Esophagus (tissue), 2 donors: Measurements from ENCODE around the gene PGA5. TPM values are rescaled to one million over a fixed set of nuclear protein-coding genes. Genes with fewer than 3 reads are reported as not detected.

Experiments used
- H3K27ac ChIP-seq, 2 donors: one replicate each; pipeline ENCODE4 v1.5.1; 2013; ENCODE audit warnings: low read depth in 2 of 2, mild to moderate bottlenecking in 2 of 2, inconsistent platforms in 1 of 2, low read length in 1 of 2, moderate library complexity in 1 of 2
- H3K27me3 ChIP-seq, 2 donors: one replicate each; pipeline ENCODE4 v1.6.1; 2013; ENCODE audit warnings: low read length in 2 of 2, control low read depth in 1 of 2, mild to moderate bottlenecking in 1 of 2; ENCODE audit not compliant: insufficient read depth in 2 of 2, control insufficient read depth in 1 of 2
- H3K36me3 ChIP-seq, 2 donors: one replicate each; pipeline ENCODE4 v1.6.1; 2013; ENCODE audit warnings: low read length in 1 of 2; ENCODE audit not compliant: control insufficient read depth in 2 of 2, insufficient read depth in 2 of 2
- H3K4me1 ChIP-seq, 2 donors: one replicate each; pipeline ENCODE4 v1.6.1; 2013; ENCODE audit warnings: low read length in 1 of 2; ENCODE audit not compliant: control insufficient read depth in 2 of 2, insufficient read depth in 2 of 2
- H3K4me3 ChIP-seq, 2 donors: one replicate each; pipeline ENCODE4 v1.5.1; 2013; ENCODE audit warnings: low read length in 2 of 2, mild to moderate bottlenecking in 2 of 2, low read depth in 1 of 2, moderate library complexity in 1 of 2
- H3K9me3 ChIP-seq, 2 donors: one replicate each; pipeline ENCODE4 v1.6.1; 2013; ENCODE audit warnings: mild to moderate bottlenecking in 2 of 2, low read depth in 1 of 2, low read length in 1 of 2, moderate library complexity in 1 of 2; ENCODE audit not compliant: control insufficient read depth in 2 of 2, insufficient read depth in 1 of 2
- WGBS, 2 donors: extraction: QIAGEN DNeasy Blood & Tissue Kit; methylation state at CpG; one replicate each; pipeline ENCODE4 v1.1.7; 2013; 5-methylcytosine and 5-hydroxymethylcytosine counted together
- polyA plus RNA-seq, 2 donors: library from polyadenylated mRNA; stranded (reverse); fragments of 200-250 nt; gene quantifications; one replicate each; pipeline ENCODE4 v1.2.3, GENCODE V29; 2013
- donor health status: healthy with polysubstance abuse.
- donor health status: Bipolar disorder and iron deficiency.

PGA5 gene
- polyA plus RNA-seq, 2 donors, result 0.11 to 3.2 TPM

DNA sequence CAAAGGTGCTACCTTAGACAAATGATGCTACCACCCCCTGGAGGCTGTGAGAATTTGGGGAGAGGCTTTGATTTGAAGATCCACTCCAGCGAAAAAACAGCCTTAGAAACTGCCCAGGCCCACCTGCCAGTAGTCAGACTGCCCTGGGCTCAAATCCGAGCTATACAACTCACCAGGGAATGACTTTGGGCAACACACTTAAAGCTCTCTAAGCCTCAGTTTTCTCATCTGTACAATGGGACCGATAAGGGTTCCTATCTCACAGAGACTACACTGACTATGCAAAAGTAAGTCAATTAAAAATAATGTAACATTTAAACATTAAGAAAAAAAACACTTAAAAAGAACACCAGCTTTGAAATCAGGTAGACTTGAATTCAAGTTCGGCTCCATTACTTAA is 34.2 kb downstream of the PGA5 start:
- Histone ChIP-seq H3K27ac (no peak overlapping the region), H3K36me3 (no peaks in the 10 kb centered on the region)
- 89 to 95% methylated on average over 4 of the region's 4 CpGs for WGBS, 2 donors

DNA sequence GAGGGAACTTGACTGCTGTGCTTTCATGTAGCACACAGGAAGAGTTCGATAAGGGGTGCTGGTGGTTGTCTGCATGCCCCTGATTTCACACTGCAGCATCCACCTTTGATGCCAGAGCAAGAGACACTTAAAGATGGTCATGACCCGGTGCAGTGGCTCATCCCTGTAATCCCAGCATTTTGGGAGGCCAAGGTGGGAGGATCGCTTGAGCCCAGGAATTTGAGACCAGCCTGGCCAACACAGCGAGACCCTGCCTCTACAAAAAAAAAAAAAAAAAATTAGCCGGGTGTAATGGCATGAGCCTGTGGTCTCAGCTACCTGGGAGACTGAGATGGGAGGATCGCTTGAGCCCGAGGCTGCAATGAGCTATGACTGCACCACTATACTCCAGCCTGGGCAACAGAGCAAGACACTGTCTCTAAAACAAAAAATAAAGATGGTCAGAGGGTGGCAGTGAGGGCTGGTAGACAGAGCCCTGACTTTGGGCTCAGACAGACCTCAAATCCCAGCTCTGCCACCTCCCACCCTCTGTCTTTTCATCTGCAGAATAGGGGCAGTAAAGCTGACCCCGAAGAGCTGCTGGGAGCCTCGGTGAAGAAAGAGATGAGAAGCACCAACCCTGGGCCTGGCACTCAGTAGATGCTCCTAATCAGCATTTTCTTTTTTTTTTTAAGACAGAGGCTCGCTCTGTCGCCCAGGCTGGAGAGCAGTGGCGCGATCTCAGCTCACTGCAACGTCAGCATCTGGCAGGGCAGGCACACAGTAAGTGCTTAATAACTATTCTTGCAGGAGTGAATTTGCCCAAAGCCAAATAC is 36.4 kb downstream of the PGA5 start:
- no peak overlapping the region for H3K4me3 ChIP-seq
- H3K27me3 ChIP-seq, result no peaks in the 10 kb centered on the region
- no peaks in the 10 kb centered on the region for H3K9me3 ChIP-seq
- peaks cover 5 to 27% of the 10 kb centered on the region in 2 donors for H3K4me1 ChIP-seq
- no peaks in the 10 kb centered on the region for H3K36me3 ChIP-seq
- 83 to 88% methylated on average over 14 of the region's 14 CpGs for WGBS, 2 donors
- H3K27ac ChIP-seq, result no peak overlapping the region

More for the DNA sequence above, 34.2 kb downstream of the PGA5 start:
- no peaks in the 10 kb centered on the region for H3K9me3 ChIP-seq
- peaks cover 5 to 17% of the 10 kb centered on the region in 2 donors for H3K4me1 ChIP-seq
- H3K27me3 ChIP-seq, result no peaks in the 10 kb centered on the region
- H3K4me3 ChIP-seq, result no peak overlapping the region

DNA sequence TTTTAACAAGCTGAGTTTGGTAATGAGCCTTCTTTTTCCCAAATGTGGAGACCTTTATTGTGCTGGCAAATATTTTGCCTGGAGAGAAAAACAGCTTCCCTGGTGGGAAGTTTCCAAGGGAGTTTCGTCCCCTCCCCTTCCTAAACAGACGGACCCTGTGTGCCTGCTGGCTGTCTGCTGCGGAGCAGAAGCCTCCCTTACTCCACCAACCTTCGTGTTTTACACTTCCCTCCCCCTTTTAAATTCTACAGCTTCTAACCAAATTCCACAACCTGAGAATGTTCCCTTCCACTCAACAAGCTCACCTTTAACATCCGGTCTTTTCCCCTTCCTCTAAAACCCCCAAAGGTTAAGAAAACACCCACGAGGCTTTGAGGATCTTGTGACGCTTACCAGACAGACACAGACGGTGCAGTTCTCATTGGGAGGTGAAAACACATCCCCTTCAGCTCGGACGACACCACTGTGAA is 37.1 kb downstream of the PGA5 start:
- Histone ChIP-seq H3K4me3 (no peak overlapping the region), H3K4me1 (peaks cover 5 to 26% of the 10 kb centered on the region in 2 donors), H3K27ac (no peak overlapping the region), H3K36me3 (no peaks in the 10 kb centered on the region), H3K27me3 (no peaks in the 10 kb centered on the region), H3K9me3 (no peaks in the 10 kb centered on the region)
- 64 to 67% methylated on average over 10 of the region's 10 CpGs for WGBS, 2 donors

DNA sequence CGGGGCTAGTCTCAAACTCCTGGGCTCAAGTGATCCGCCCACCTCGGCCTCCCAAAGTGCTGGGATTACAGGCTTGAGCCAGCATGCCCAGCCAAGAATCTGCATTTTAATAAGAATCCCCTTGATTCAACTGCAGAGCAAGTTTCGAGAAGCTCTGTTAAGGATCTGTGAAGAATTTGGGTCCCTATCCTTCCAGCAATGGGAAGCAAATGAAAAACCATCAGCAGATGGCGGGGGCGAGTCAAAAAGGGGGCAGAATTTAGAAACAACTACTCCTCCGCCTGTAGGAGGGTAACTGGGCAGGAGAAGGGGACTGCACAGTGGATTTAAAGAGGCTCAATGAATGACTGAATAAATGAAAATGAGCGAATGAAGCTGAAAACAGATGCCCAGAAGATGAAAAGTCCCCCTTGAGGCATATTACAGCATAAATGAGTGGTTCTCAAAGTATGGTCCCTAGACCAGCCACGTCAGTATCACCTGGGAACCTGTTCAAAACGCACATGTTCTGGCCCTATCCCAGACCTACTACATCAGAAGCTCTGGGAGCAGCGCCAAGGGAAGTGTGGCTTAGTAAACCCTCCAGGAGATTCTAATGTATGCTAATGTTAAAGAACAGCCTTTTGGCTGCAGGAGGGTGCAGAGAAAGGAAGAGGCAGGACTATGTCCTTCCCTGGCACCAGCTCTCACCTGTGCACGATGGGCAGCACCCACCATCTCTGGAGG is 39.1 kb downstream of the PGA5 start:
- Histone ChIP-seq H3K36me3 (no peaks in the 10 kb centered on the region), H3K4me3 (no peak overlapping the region), H3K27ac (no peak overlapping the region), H3K27me3 (no peaks in the 10 kb centered on the region), H3K4me1 (peaks cover 0 to 12% of the 10 kb centered on the region in 2 donors), H3K9me3 (no peaks in the 10 kb centered on the region)
- WGBS, 2 donors, result 57 to 67% methylated on average over 12 of the region's 12 CpGs

DNA sequence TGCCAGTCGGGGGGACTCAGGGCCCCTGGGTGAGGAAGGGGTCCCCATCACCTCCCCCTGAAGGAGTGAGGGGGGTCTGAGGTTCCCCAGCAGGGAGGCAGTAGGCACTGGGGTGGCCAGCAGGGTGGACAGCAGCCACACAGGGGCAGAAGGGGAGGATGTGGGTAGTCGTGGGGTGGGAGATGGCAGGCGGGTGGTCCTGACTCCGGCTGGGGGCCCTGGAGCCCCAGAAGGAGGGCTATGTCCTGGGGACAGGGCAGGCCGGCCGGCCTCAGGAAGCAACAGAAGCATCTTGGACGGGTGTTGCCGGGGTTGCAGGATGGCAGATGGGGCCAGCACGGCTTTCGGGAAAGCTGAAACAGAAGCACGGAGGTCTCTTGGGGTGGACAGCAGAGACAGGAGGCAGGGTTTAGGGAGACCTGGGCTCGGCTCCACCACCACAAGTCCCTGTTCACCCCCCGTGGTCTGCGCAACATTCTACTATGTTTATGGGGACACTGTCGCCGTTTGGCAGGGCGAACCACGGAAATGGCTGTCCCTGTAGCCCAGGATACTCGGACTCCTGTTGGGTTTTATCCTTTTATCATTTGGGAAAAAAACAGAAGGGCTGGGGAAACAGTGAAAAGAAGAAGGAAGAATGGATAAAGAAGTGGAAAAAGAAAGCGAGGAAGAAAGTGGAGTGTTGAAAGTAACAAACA is 40.1 kb downstream of the PGA5 start:
- Histone ChIP-seq H3K4me3 (no peak overlapping the region), H3K36me3 (peaks cover 0 to 2% of the 10 kb centered on the region in 2 donors), H3K27ac (no peak overlapping the region), H3K4me1 (peaks cover 0 to 12% of the 10 kb centered on the region in 2 donors), H3K27me3 (no peaks in the 10 kb centered on the region), H3K9me3 (no peaks in the 10 kb centered on the region)
- WGBS, 2 donors, result 86 to 89% methylated on average over 20 of the region's 20 CpGs

DNA sequence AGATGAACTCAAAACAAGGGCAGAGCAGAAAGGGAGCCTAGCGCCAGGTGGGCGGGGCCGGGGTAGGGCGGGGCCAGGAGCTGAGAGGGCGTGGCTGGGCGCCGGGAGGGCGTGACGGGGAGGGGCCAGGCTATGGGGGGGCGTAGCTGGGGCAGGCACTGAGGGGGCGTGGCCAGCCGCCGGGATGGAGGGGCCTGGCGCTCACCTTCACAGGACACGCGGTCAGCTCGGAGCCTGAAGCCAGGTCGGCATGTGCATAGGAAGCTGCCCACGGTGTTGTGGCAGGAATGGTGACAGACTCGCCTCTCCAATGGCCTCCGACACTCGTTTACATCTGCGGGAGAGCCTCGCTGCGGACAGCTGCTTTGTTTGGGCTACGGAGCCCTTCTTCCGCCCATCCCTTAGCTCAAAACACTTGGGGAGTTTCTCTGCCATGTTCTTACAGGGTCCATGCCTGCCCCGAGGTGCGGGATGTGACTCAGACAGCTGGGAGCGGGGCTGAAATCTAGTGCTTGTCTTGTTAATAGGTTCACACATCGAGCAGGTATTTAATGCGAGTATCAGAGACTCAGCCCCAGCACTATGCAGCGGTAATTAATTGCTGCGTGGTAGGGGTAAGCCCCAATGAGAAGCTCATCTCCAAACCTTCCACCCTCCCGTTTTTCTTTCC is 40.7 kb downstream of the PGA5 start:
- 39 to 43% methylated on average over 30 to 35 of the region's 35 CpGs for WGBS, 2 donors
- H3K27ac ChIP-seq, result no peak overlapping the region
- no peaks in the 10 kb centered on the region for H3K27me3 ChIP-seq
- H3K4me1 ChIP-seq, result peaks cover 0 to 12% of the 10 kb centered on the region in 2 donors
- peak overlapping the region; percentile 18 to 23 for H3K4me3 ChIP-seq
- no peaks in the 10 kb centered on the region for H3K9me3 ChIP-seq
- peaks cover 0 to 2% of the 10 kb centered on the region in 2 donors for H3K36me3 ChIP-seq

DNA sequence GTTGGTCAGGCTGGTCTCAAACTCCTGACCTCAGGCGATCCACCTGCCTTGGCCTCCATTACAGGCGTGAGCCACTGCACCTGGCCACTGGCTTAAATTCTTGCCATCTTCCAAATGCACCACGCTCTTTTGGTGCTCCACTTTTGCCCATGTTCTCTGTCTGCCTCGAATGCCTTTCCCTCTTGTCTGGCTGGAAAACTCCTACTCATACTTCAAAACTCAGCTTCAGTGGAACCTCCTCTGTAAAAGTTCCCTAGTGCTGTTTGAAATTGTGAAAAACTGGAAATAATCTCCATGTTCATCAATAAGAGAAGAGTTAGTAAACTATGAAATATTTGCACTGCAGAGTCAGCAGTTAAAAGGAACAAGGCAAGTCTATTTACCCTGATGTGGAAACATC is 42.6 kb downstream of the PGA5 start:
- Histone ChIP-seq H3K27me3 (no peaks in the 10 kb centered on the region), H3K36me3 (peaks cover 0 to 2% of the 10 kb centered on the region in 2 donors), H3K4me1 (peaks cover 0 to 12% of the 10 kb centered on the region in 2 donors), H3K9me3 (no peaks in the 10 kb centered on the region), H3K27ac (no peak overlapping the region), H3K4me3 (no peak overlapping the region)
- 93 to 94% methylated on average over 4 of the region's 4 CpGs for WGBS, 2 donors

DNA sequence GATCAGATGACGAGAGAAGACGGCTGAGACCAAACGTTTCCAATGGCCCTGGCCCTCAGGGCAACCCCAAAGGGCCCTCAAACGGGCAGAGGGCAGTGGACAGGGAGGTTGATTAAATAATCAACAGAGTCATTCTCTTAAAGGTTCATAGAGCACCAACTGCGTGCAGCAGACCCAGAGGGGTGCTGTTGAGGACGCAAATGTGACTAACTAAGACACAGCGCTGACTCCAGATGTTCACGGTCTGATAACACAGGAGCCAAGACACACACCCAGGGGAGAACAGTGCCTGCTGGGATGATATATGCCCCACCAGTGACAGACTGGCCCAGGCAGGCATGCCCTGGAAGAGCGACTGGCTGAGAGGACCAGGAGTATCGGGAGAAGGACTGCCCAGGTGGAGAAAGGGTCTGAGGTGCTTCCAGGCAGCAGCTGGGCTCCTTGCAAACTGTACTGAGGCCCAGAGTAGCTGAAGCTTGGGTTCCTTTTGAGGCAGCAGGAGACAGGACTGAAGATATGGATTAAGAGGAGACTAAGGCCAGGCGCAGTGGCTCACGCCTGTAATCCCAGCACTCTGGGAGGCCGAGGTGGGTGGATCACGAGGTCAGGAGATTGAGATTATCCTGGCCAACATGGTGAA is 46.5 kb downstream of the PGA5 start:
- WGBS, 2 donors, result 81% methylated on average over 14 of the region's 14 CpGs
- peaks cover 0 to 2% of the 10 kb centered on the region in 2 donors for H3K36me3 ChIP-seq
- H3K27ac ChIP-seq, result no peak overlapping the region
- no peak overlapping the region for H3K4me3 ChIP-seq
- no peaks in the 10 kb centered on the region for H3K27me3 ChIP-seq
- H3K4me1 ChIP-seq, result no peaks in the 10 kb centered on the region
- H3K9me3 ChIP-seq, result no peaks in the 10 kb centered on the region
